ENCODE data around the gene MYADM. TPM values are rescaled to one million over a fixed set of nuclear protein-coding genes. Genes with fewer than 3 reads are reported as not detected.

MYADM gene
- polyA plus RNA-seq (2013): 364 and 407 TPM in 2 replicates

GRCh38 chr19:53867225-53868090 is at the start of gene MYADM:
Gene MYADM, plus strand, starts transcription at chr19:53867883. Its CDS starts 5,647 bp downstream, at chr19:53873530.
- Histone ChIP-seq H3K9ac (ENCODE audit: low read length) (peak within 1 kb of the TSS; percentile 99), H3K36me3 (ENCODE audit: control insufficient read depth in 1 of 2, insufficient read depth in 2 of 2, low read length in 2 of 2) (peaks cover 16 to 19% of the 10 kb centered on the region in 2 experiments), H2AK5ac (ENCODE audit: low read length) (peak within 1 kb of the TSS; percentile 49), H4K91ac (ENCODE audit: low read depth, low read length) (peak within 1 kb of the TSS; percentile 96), H3K23ac (ENCODE audit: low read length) (no peak within 1 kb of the TSS), H3K4me1 (ENCODE audit: control insufficient read depth in 1 of 2, insufficient read depth in 2 of 2, low read length in 2 of 2) (peaks cover 12 to 14% of the 10 kb centered on the region in 2 experiments), H3K14ac (ENCODE audit: low read length) (peak within 1 kb of the TSS; percentile 94), H2BK120ac (ENCODE audit: insufficient read depth, low read length, poor library complexity) (peak within 1 kb of the TSS; percentile 96), H4K8ac (ENCODE audit: low read depth, low read length) (peak within 1 kb of the TSS; percentile 93), H3K27ac (ENCODE audit: low read depth, low read length) (peak within 1 kb of the TSS; percentile 85), H2AFZ (ENCODE audit: insufficient read depth, low read length, poor library complexity) (peak within 1 kb of the TSS; percentile 82), H3K79me1 (ENCODE audit: low read length) (peaks cover 26% of the 10 kb centered on the region), H3K27me3 (ENCODE audit: insufficient read depth, low read length) (no peaks in the 10 kb centered on the region), H3K4ac (ENCODE audit: low read depth, low read length) (peak within 1 kb of the TSS; percentile 95), H3K18ac (ENCODE audit: low read length) (peak within 1 kb of the TSS; percentile 92), H3K79me2 (ENCODE audit: control insufficient read depth, insufficient read depth, low read length, poor library complexity) (peaks cover 22% of the 10 kb centered on the region), H2BK12ac (ENCODE audit: low read length) (peak within 1 kb of the TSS; percentile 94), H3K4me3 (ENCODE audit: low read depth, low read length) (peak within 1 kb of the TSS; percentile 92), H2BK5ac (ENCODE audit: low read depth, low read length, poor library complexity) (peak within 1 kb of the TSS; percentile 95), H3K9me3 (ENCODE audit: insufficient read depth, low read depth, low read length) (peaks cover 3% of the 10 kb centered on the region), H4K12ac (ENCODE audit: low read depth, low read length) (peak within 1 kb of the TSS; percentile 54), H3K4me2 (ENCODE audit: low read length) (peak within 1 kb of the TSS; percentile 83)
- DNase-seq: peak; percentile 99 to 100
- WGBS (ENCODE audit: extremely low coverage, insufficient coverage, insufficient read length): no CpG with 5 or more reads among the region's 37 CpGs

DNA sequence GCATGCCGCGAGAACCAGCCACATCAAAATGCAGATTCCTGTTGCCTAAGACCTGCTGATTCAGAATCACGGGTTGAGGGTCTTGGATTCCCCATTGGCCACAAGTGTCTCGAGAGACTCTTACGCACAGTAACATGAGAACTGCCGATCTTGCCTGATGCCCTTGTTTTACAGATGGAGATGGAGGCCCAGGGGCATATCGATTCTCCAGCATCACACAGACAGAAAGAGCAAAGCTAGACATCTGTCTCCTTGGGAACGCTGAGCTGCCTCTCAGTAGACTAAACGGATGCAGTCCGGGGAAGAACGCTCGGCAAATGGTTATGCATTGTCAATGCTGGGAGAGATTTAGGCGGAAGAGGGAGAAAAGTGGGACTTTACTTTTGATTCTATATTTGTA is 48.9 kb upstream of the MYADM start:
- Histone ChIP-seq H2AK5ac (ENCODE audit: low read length) (no peak overlapping the region), H3K27me3 (ENCODE audit: insufficient read depth, low read length) (no peaks in the 10 kb centered on the region), H2AFZ (ENCODE audit: insufficient read depth, low read length, poor library complexity) (no peak overlapping the region), H3K4me2 (ENCODE audit: low read length) (no peak overlapping the region), H2BK12ac (ENCODE audit: low read length) (no peak overlapping the region), H3K14ac (ENCODE audit: low read length) (no peak overlapping the region), H3K18ac (ENCODE audit: low read length) (no peak overlapping the region), H2BK120ac (ENCODE audit: insufficient read depth, low read length, poor library complexity) (no peak overlapping the region), H3K9ac (ENCODE audit: low read length) (no peak overlapping the region), H4K12ac (ENCODE audit: low read depth, low read length) (no peak overlapping the region), H3K79me2 (ENCODE audit: control insufficient read depth, insufficient read depth, low read length, poor library complexity) (no peaks in the 10 kb centered on the region), H4K91ac (ENCODE audit: low read depth, low read length) (no peak overlapping the region), H3K4me3 (ENCODE audit: low read depth, low read length) (no peak overlapping the region), H3K36me3 (ENCODE audit: control insufficient read depth in 1 of 2, insufficient read depth in 2 of 2, low read length in 2 of 2) (no peaks in the 10 kb centered on the region), H3K23ac (ENCODE audit: low read length) (no peak overlapping the region), H3K4me1 (ENCODE audit: control insufficient read depth in 1 of 2, insufficient read depth in 2 of 2, low read length in 2 of 2) (no peaks in the 10 kb centered on the region), H3K79me1 (ENCODE audit: low read length) (no peaks in the 10 kb centered on the region), H3K9me3 (ENCODE audit: insufficient read depth, low read depth, low read length) (no peaks in the 10 kb centered on the region), H2BK5ac (ENCODE audit: low read depth, low read length, poor library complexity) (no peak overlapping the region), H3K27ac (ENCODE audit: low read depth, low read length) (no peak overlapping the region), H3K4ac (ENCODE audit: low read depth, low read length) (no peak overlapping the region), H4K8ac (ENCODE audit: low read depth, low read length) (no peak overlapping the region)
- no CpG with 5 or more reads among the region's 13 CpGs for WGBS (ENCODE audit: extremely low coverage, insufficient coverage, insufficient read length)
- no peak for DNase-seq

- Histone ChIP-seq H2BK5ac (ENCODE audit: low read depth, low read length, poor library complexity) (no peak overlapping the region), H4K12ac (ENCODE audit: low read depth, low read length) (no peak overlapping the region), H4K91ac (ENCODE audit: low read depth, low read length) (no peak overlapping the region), H3K23ac (ENCODE audit: low read length) (no peak overlapping the region), H3K9ac (ENCODE audit: low read length) (no peak overlapping the region), H3K79me2 (ENCODE audit: control insufficient read depth, insufficient read depth, low read length, poor library complexity) (no peaks in the 10 kb centered on the region), H3K4ac (ENCODE audit: low read depth, low read length) (no peak overlapping the region), H3K4me1 (ENCODE audit: control insufficient read depth in 1 of 2, insufficient read depth in 2 of 2, low read length in 2 of 2) (no peaks in the 10 kb centered on the region), H2BK12ac (ENCODE audit: low read length) (no peak overlapping the region), H2AK5ac (ENCODE audit: low read length) (no peak overlapping the region), H3K18ac (ENCODE audit: low read length) (no peak overlapping the region), H3K4me3 (ENCODE audit: low read depth, low read length) (no peak overlapping the region), H2AFZ (ENCODE audit: insufficient read depth, low read length, poor library complexity) (no peak overlapping the region), H3K36me3 (ENCODE audit: control insufficient read depth in 1 of 2, insufficient read depth in 2 of 2, low read length in 2 of 2) (no peaks in the 10 kb centered on the region), H4K8ac (ENCODE audit: low read depth, low read length) (no peak overlapping the region), H3K9me3 (ENCODE audit: insufficient read depth, low read depth, low read length) (no peaks in the 10 kb centered on the region), H3K79me1 (ENCODE audit: low read length) (peaks cover 2% of the 10 kb centered on the region), H3K4me2 (ENCODE audit: low read length) (no peak overlapping the region), H2BK120ac (ENCODE audit: insufficient read depth, low read length, poor library complexity) (no peak overlapping the region), H3K14ac (ENCODE audit: low read length) (no peak overlapping the region), H3K27ac (ENCODE audit: low read depth, low read length) (no peak overlapping the region), H3K27me3 (ENCODE audit: insufficient read depth, low read length) (no peaks in the 10 kb centered on the region)
- DNase-seq: no peak
- WGBS (ENCODE audit: extremely low coverage, insufficient coverage, insufficient read length): no CpG with 5 or more reads among the region's 5 CpGs
Measured at GRCh38 chr19:53819861-53820260, 47.8 kb upstream of the MYADM start.

DNA sequence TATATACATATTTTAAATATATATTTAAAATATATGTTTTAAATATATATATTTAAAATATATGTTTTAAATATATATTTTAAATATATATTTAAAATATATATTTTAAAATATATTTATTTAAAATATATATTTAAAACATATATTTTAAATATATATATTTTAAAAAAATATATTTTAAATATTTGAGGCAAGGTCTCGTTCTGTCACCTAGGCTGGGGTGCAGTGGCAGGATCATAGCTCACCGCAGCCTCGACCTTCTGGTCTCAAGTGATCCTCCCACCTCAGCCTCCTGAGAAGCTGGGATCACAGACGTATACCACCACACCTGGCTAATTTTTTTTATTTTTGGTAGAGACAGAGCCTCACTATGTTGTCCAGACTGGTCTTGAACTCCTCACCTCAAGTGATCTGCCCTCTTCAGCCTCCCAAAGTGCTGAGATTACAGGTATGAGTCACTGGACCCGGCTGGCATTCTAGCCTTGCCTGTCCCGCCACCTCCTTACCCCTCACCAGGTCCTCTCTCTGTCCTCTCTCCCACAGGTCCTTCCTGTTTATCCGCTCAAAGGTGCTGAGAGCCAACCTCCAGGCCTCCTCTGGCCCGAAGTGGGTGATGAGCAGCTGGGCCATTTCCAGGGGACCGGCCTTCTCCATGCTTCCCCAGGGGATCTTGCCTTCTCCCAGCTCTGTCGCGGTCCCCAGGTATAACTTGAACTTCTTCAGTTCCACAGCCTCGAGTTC is 44.1 kb upstream of the MYADM start:
- Histone ChIP-seq H3K9ac (ENCODE audit: low read length) (no peak overlapping the region), H4K12ac (ENCODE audit: low read depth, low read length) (no peak overlapping the region), H2BK12ac (ENCODE audit: low read length) (no peak overlapping the region), H2AFZ (ENCODE audit: insufficient read depth, low read length, poor library complexity) (peak overlapping the region; percentile 0), H3K18ac (ENCODE audit: low read length) (no peak overlapping the region), H3K23ac (ENCODE audit: low read length) (no peak overlapping the region), H3K4me2 (ENCODE audit: low read length) (no peak overlapping the region), H3K36me3 (ENCODE audit: control insufficient read depth in 1 of 2, insufficient read depth in 2 of 2, low read length in 2 of 2) (no peaks in the 10 kb centered on the region), H2AK5ac (ENCODE audit: low read length) (no peak overlapping the region), H3K14ac (ENCODE audit: low read length) (no peak overlapping the region), H4K91ac (ENCODE audit: low read depth, low read length) (no peak overlapping the region), H2BK120ac (ENCODE audit: insufficient read depth, low read length, poor library complexity) (no peak overlapping the region), H3K27ac (ENCODE audit: low read depth, low read length) (no peak overlapping the region), H3K27me3 (ENCODE audit: insufficient read depth, low read length) (no peaks in the 10 kb centered on the region), H3K4ac (ENCODE audit: low read depth, low read length) (no peak overlapping the region), H2BK5ac (ENCODE audit: low read depth, low read length, poor library complexity) (no peak overlapping the region), H3K9me3 (ENCODE audit: insufficient read depth, low read depth, low read length) (no peaks in the 10 kb centered on the region), H4K8ac (ENCODE audit: low read depth, low read length) (no peak overlapping the region), H3K79me2 (ENCODE audit: control insufficient read depth, insufficient read depth, low read length, poor library complexity) (no peaks in the 10 kb centered on the region), H3K79me1 (ENCODE audit: low read length) (peaks cover 2% of the 10 kb centered on the region), H3K4me1 (ENCODE audit: control insufficient read depth in 1 of 2, insufficient read depth in 2 of 2, low read length in 2 of 2) (no peaks in the 10 kb centered on the region), H3K4me3 (ENCODE audit: low read depth, low read length) (no peak overlapping the region)
- DNase-seq: no peak
- no CpG with 5 or more reads among the region's 12 CpGs for whole genome bisulfite sequencing (ENCODE audit: extremely low coverage, insufficient coverage, insufficient read length)

All from trophoblast cell (in vitro differentiated cells and primary cell).